ENCODE measurements around the gene GMDS. TPM values are rescaled to one million over a fixed set of nuclear protein-coding genes. Genes with fewer than 3 reads are reported as not detected.

Gene GMDS
- total and polyA plus RNA-seq, 2 experiments from 2014 or later: 30.1 to 36.5 TPM

- H2AFZ ChIP-seq: no peak overlapping the region
Observed at GRCh38 chr6:1644516-1645060, 600.8 kb downstream of the GMDS start.

More at GRCh38 chr6:1644516-1645060, 600.8 kb downstream of the GMDS start:
- no peak for ATAC-seq
- Histone ChIP-seq H3K27me3 (ENCODE audit: insufficient read depth) (no peaks in the 10 kb centered on the region), H3K79me2 (replicated peaks; ENCODE audit: insufficient read depth) (no peaks in the 10 kb centered on the region), H3K4me1 (ENCODE audit: insufficient read depth) (no peaks in the 10 kb centered on the region), H4K20me1 (replicated peaks; ENCODE audit: insufficient read depth) (no peaks in the 10 kb centered on the region), H3F3A (replicated peaks; ENCODE audit: low read depth) (no peaks in the 10 kb centered on the region), H3K9me2 (ENCODE audit: insufficient read depth) (no peaks in the 10 kb centered on the region), H3K27ac (ENCODE audit: low read depth) (no peak overlapping the region), H3K4me2 (no peak overlapping the region), H3K36me3 (ENCODE audit: insufficient read depth) (no peaks in the 10 kb centered on the region), H3K4me3 (no peak overlapping the region)
- Mint-ChIP-seq H3K4me3 (no peak overlapping the region), H3K9me3 (no peaks in the 10 kb centered on the region), H3K27ac (no peak overlapping the region), H3K4me1 (peaks cover 15% of the 10 kb centered on the region), H3K27me3 (ENCODE audit: insufficient read depth, low read depth, poor library complexity) (peaks cover 17% of the 10 kb centered on the region), H3K36me3 (ENCODE audit: low read depth) (no peaks in the 10 kb centered on the region; the same call in 2 of the 3 replicates)
- no peak for TF ChIP-seq STAT1 (IDR thresholded peaks at IDR 0.05; ENCODE audit: unreplicated experiment)
- no peak for TF ChIP-seq ETS1 (IDR thresholded peaks at IDR 0.05)
- no peak for TF ChIP-seq ZNF331 (CRISPR knock-in tag; IDR thresholded peaks at IDR 0.05; ENCODE audit: low read depth)
- no peak for TF ChIP-seq CTCF (conservative IDR thresholded peaks at IDR 0.05; ENCODE audit: low read depth in 2 of 2)
- TF ChIP-seq ZNF114 (CRISPR knock-in tag; IDR thresholded peaks at IDR 0.05): no peak
- no peak for TF ChIP-seq CREB1 (CRISPR knock-in tag; IDR thresholded peaks at IDR 0.05; ENCODE audit: low read depth)
- TF ChIP-seq EZH2phosphoT487 (IDR thresholded peaks at IDR 0.05; ENCODE audit: unreplicated experiment): no peak
- TF ChIP-seq NANOG (IDR thresholded peaks at IDR 0.05; ENCODE audit: borderline replicate concordance): no peak
- no peak for TF ChIP-seq EZH2 (IDR thresholded peaks at IDR 0.05; ENCODE audit: low read depth, unreplicated experiment)
- TF ChIP-seq REST (IDR thresholded peaks at IDR 0.05; ENCODE audit: unreplicated experiment): no peak
- no peak for TF ChIP-seq ZNF462 (CRISPR knock-in tag; IDR thresholded peaks at IDR 0.05)
- no peak for DNase-seq (ENCODE audit: low spot score)
